HEK293 (cell line): ENCODE data around the gene DCDC2.

Experiments
- CTCF ChIA-PET: fragments of 350-600 bp; formaldehyde crosslinking; extraction: SDS; loops from one replicate; lab custom pipeline; 2021; ENCODE audit warnings: antibody characterized with exemption; lab: Yijun Ruan, JAX
- POLR2A ChIA-PET: fragments of 300-600 bp; formaldehyde crosslinking; extraction: SDS; loops from one replicate; lab custom pipeline; 2020; ENCODE audit warnings: antibody characterized with exemption, inconsistent platforms; lab: Yijun Ruan, JAX
- H3K27ac ChIP-seq: fragments of 200-500 bp; sonication (Bioruptor generic); 2 replicates; pipeline ENCODE4 v1.5.1; 2014; ENCODE audit warnings: low read depth, low read length, control low read depth, inconsistent platforms; ENCODE audit errors: extremely low read depth
- H3K36me3 ChIP-seq, 2 experiments: fragments of 200-500 bp in 1 of 2; sonication (Bioruptor generic) in 1 of 2; 1 replicate in 1 of 2; 2 replicates in 1 of 2; pipeline ENCODE4 v1.5.1; 2014 to 2017; ENCODE audit warnings: inconsistent platforms in 2 of 2, low read length in 2 of 2; ENCODE audit not compliant: control insufficient read depth in 2 of 2, insufficient read depth in 1 of 2
- H3K4me1 ChIP-seq: fragments of 200-500 bp; sonication (Bioruptor generic); 2 replicates; pipeline ENCODE4 v1.5.1; 2014; ENCODE audit warnings: mild to moderate bottlenecking, low read length, inconsistent platforms; ENCODE audit not compliant: control insufficient read depth, insufficient read depth
- H3K4me3 ChIP-seq: 2 replicates; pipeline ENCODE4 v1.5.1; 2011; ENCODE audit warnings: low read depth, mild to moderate bottlenecking, control low read depth, low read length, moderate library complexity
- H3K9me3 ChIP-seq: fragments of 200-500 bp; sonication (Bioruptor generic); 2 replicates; pipeline ENCODE4 v1.5.1; 2014; ENCODE audit warnings: low read depth, low read length, inconsistent platforms; ENCODE audit not compliant: control insufficient read depth, insufficient read depth
- KLF8 ChIP-seq: fragments of 450-650 bp; formaldehyde crosslinking; IDR thresholded peaks from 2 replicates; pipeline ENCODE4 v1.5.1; 2016; ENCODE audit warnings: missing biosample characterization, missing genetic modification characterization
- SETDB1 ChIP-seq: IDR thresholded peaks from one replicate; pipeline ENCODE4 v1.6.1; 2017; ENCODE audit warnings: mild to moderate bottlenecking, low read length, moderate library complexity, mixed read lengths; ENCODE audit not compliant: insufficient read length
- TSHZ1 ChIP-seq: fragments of 450-650 bp; formaldehyde crosslinking; IDR thresholded peaks from 2 replicates; pipeline ENCODE4 v1.5.1; 2016; ENCODE audit warnings: missing biosample characterization, missing genetic modification characterization, borderline replicate concordance
- YY2 ChIP-seq: fragments of 450-650 bp; formaldehyde crosslinking; IDR thresholded peaks from 2 replicates; pipeline ENCODE4 v1.5.1; 2016; ENCODE audit warnings: missing biosample characterization, missing genetic modification characterization
- ZBTB21 ChIP-seq: fragments of 450-650 bp; formaldehyde crosslinking; IDR thresholded peaks from 2 replicates; pipeline ENCODE4 v1.5.1; 2017; ENCODE audit warnings: missing biosample characterization, missing genetic modification characterization
- ZBTB26 ChIP-seq: fragments of 450-650 bp; formaldehyde crosslinking; optimal IDR thresholded peaks from 2 replicates; pipeline ENCODE3; 2016; ENCODE audit warnings: missing biosample characterization, mild to moderate bottlenecking, missing genetic modification characterization
- ZBTB44 ChIP-seq: fragments of 450-650 bp; IDR thresholded peaks from 2 replicates; pipeline ENCODE4 v1.5.1; 2018; ENCODE audit warnings: missing biosample characterization, mild to moderate bottlenecking, missing genetic modification characterization
- ZNF10 ChIP-seq: fragments of 450-650 bp; formaldehyde crosslinking; IDR thresholded peaks from 2 replicates; pipeline ENCODE4 v1.5.1; 2017; ENCODE audit warnings: missing biosample characterization, missing genetic modification characterization
- ZNF146 ChIP-seq: fragments of 450-650 bp; formaldehyde crosslinking; IDR thresholded peaks from 2 replicates; pipeline ENCODE4 v1.5.1; 2016; ENCODE audit warnings: missing biosample characterization, missing genetic modification characterization
- ZNF26 ChIP-seq: fragments of 450-650 bp; formaldehyde crosslinking; IDR thresholded peaks from 2 replicates; pipeline ENCODE4 v1.5.1; 2016; ENCODE audit warnings: missing biosample characterization, missing genetic modification characterization
- ZNF266 ChIP-seq: fragments of 450-650 bp; formaldehyde crosslinking; IDR thresholded peaks from 2 replicates; pipeline ENCODE4 v1.5.1; 2016; ENCODE audit warnings: missing biosample characterization, missing genetic modification characterization, low read depth
- ZNF292 ChIP-seq: fragments of 450-650 bp; formaldehyde crosslinking; IDR thresholded peaks from 2 replicates; pipeline ENCODE4 v1.5.1; 2016; ENCODE audit warnings: low read depth, missing biosample characterization, missing genetic modification characterization, borderline replicate concordance
- ZNF335 ChIP-seq: fragments of 450-650 bp; formaldehyde crosslinking; conservative IDR thresholded peaks from 2 replicates; pipeline ENCODE4 v1.5.1; 2016; ENCODE audit warnings: missing biosample characterization, missing genetic modification characterization
- ZNF426 ChIP-seq: fragments of 450-650 bp; formaldehyde crosslinking; IDR thresholded peaks from 2 replicates; pipeline ENCODE4 v1.5.1; 2017; ENCODE audit warnings: missing biosample characterization, missing genetic modification characterization, mild to moderate bottlenecking, inconsistent platforms, moderate library complexity
- ZNF48 ChIP-seq: fragments of 450-650 bp; formaldehyde crosslinking; IDR thresholded peaks from 2 replicates; pipeline ENCODE4 v1.5.1; 2016; ENCODE audit warnings: missing biosample characterization, missing genetic modification characterization
- ZNF510 ChIP-seq: fragments of 450-650 bp; formaldehyde crosslinking; IDR thresholded peaks from 2 replicates; pipeline ENCODE4 v1.5.1; 2018; ENCODE audit warnings: mild to moderate bottlenecking, missing genetic modification characterization, missing biosample characterization; ENCODE audit not compliant: insufficient replicate concordance
- ZNF654 ChIP-seq: fragments of 450-650 bp; formaldehyde crosslinking; IDR thresholded peaks from 2 replicates; pipeline ENCODE4 v1.5.1; 2016; ENCODE audit warnings: low read depth, missing biosample characterization, missing genetic modification characterization
- ZNF707 ChIP-seq: fragments of 450-650 bp; formaldehyde crosslinking; IDR thresholded peaks from 2 replicates; pipeline ENCODE4 v1.5.1; 2016; ENCODE audit warnings: missing biosample characterization, missing genetic modification characterization
- ZNF76 ChIP-seq: fragments of 450-650 bp; formaldehyde crosslinking; IDR thresholded peaks from 2 replicates; pipeline ENCODE4; 2016; ENCODE audit warnings: low read depth, missing biosample characterization, missing genetic modification characterization, borderline replicate concordance

The DCDC2 gene

GRCh38 chr6:24251339-24251738 is 106.5 kb downstream of the DCDC2 start:
- Histone ChIP-seq H3K4me1 (no peaks in the 10 kb centered on the region), H3K9me3 (no peaks in the 10 kb centered on the region), H3K4me3 (no peak overlapping the region)
- POLR2A ChIA-PET = no interaction called here
- TF ChIP-seq ZBTB26 = no peak
- TF ChIP-seq, all 188 proteins: peak for 0
- CTCF ChIA-PET = interaction anchor here (0.7 to 0.9 kb wide), 2 partner anchors 23 to 24 kb away, joined by 3 to 4 read pairs; no protein-coding TSS in a partner anchor
- Histone ChIP-seq H3K36me3 (no peaks in the 10 kb centered on the region), H3K27ac (no peak overlapping the region)

GRCh38 chr6:24249926-24250325 is 107.9 kb downstream of the DCDC2 start:
- ChIA-PET POLR2A (no interaction called here), CTCF (no interaction called here)
- Histone ChIP-seq H3K9me3 (no peaks in the 10 kb centered on the region), H3K4me1 (no peaks in the 10 kb centered on the region), H3K36me3 (no peaks in the 10 kb centered on the region), H3K4me3 (no peak overlapping the region), H3K27ac (no peak overlapping the region)
- TF ChIP-seq ZNF707 (tag by site-specific recombination) (no peak), YY2 (tag by site-specific recombination) (no peak), ZBTB44 (tag by site-specific recombination) (no peak), TSHZ1 (tag by site-specific recombination) (no peak), ZBTB21 (tag by site-specific recombination) (no peak), ZNF654 (tag by site-specific recombination) (no peak), ZNF292 (no peak), ZNF48 (tag by site-specific recombination) (no peak), ZNF76 (tag by site-specific recombination) (no peak)

GRCh38 chr6:24245275-24245674 is 112.6 kb downstream of the DCDC2 start:
- ChIA-PET POLR2A (interaction anchor here (0.5 kb wide), 1 partner anchor 111 kb away, joined by 3 read pairs; no protein-coding TSS in a partner anchor), CTCF (interaction anchor here (1.0 to 1.2 kb wide), 3 partner anchors 10 to 38 kb away, joined by 3 to 5 read pairs (median 3); no protein-coding TSS in a partner anchor)
- Histone ChIP-seq H3K9me3 (no peaks in the 10 kb centered on the region), H3K4me3 (no peak overlapping the region), H3K4me1 (no peaks in the 10 kb centered on the region), H3K36me3 (no peaks in the 10 kb centered on the region), H3K27ac (no peak overlapping the region)
- TF ChIP-seq ZNF10 (tag by site-specific recombination) = no peak
- no peak for TF ChIP-seq ZNF26 (tag by site-specific recombination)
- TF ChIP-seq KLF8 (tag by site-specific recombination) = no peak
- no peak for TF ChIP-seq ZNF266
- no peak for TF ChIP-seq ZNF510 (tag by site-specific recombination)
- TF ChIP-seq ZNF426 (tag by site-specific recombination) = no peak
- TF ChIP-seq ZNF335 (tag by site-specific recombination) = no peak
- no peak for TF ChIP-seq ZNF146 (tag by site-specific recombination)
- no peak for TF ChIP-seq SETDB1
